ENCODE results near the gene NKX6-2.

Gene NKX6-2

GRCh38 chr10:132809232-132810140, 23.5 kb upstream of the NKX6-2 start:
- DNase-seq (ENCODE audit: low read depth) = no peak
- no peak overlapping the region for H3K4me3 ChIP-seq (ENCODE audit: low read depth, low read length)
- no peak for TF ChIP-seq MYC (IDR thresholded peaks at IDR 0.05; ENCODE audit: low read depth, low read length)
- no peak for TF ChIP-seq MAX (IDR thresholded peaks at IDR 0.05; ENCODE audit: low read depth, low read length)

- no peak overlapping the region for H3K4me3 ChIP-seq (ENCODE audit: low read depth, low read length)
- DNase-seq (ENCODE audit: low read depth) = no peak
- no peak for TF ChIP-seq POLR2A (IDR thresholded peaks at IDR 0.05; ENCODE audit: extremely low read depth, insufficient read length)
- TF ChIP-seq MAX (IDR thresholded peaks at IDR 0.05; ENCODE audit: low read depth, low read length) = no peak
- no peak for TF ChIP-seq MYC (IDR thresholded peaks at IDR 0.05; ENCODE audit: low read depth, low read length)
- no peak for TF ChIP-seq CTCF (IDR thresholded peaks at IDR 0.05; ENCODE audit: low read depth, low read length)
Observed at GRCh38 chr10:132808383-132809231, 22.7 kb upstream of the NKX6-2 start.

GRCh38 chr10:132807621-132808049, 21.7 kb upstream of the NKX6-2 start:
- no peak for DNase-seq (ENCODE audit: low read depth)
- no peak overlapping the region for H3K4me3 ChIP-seq (ENCODE audit: low read depth, low read length)
- TF ChIP-seq MAX (IDR thresholded peaks at IDR 0.05; ENCODE audit: low read depth, low read length) (no peak), CTCF (IDR thresholded peaks at IDR 0.05; ENCODE audit: low read depth, low read length) (no peak), MYC (IDR thresholded peaks at IDR 0.05; ENCODE audit: low read depth, low read length) (no peak), POLR2A (IDR thresholded peaks at IDR 0.05; ENCODE audit: extremely low read depth, insufficient read length) (no peak)

GRCh38 chr10:132806561-132807003, 20.6 kb upstream of the NKX6-2 start:
- DNase-seq (ENCODE audit: low read depth) = no peak
- H3K4me3 ChIP-seq (ENCODE audit: low read depth, low read length) = no peak overlapping the region
- TF ChIP-seq MYC (IDR thresholded peaks at IDR 0.05; ENCODE audit: low read depth, low read length) (no peak), POLR2A (IDR thresholded peaks at IDR 0.05; ENCODE audit: extremely low read depth, insufficient read length) (no peak), CTCF (IDR thresholded peaks at IDR 0.05; ENCODE audit: low read depth, low read length) (no peak), MAX (IDR thresholded peaks at IDR 0.05; ENCODE audit: low read depth, low read length) (no peak)

- TF ChIP-seq MAX (IDR thresholded peaks at IDR 0.05; ENCODE audit: low read depth, low read length) = no peak
- no peak for TF ChIP-seq MYC (IDR thresholded peaks at IDR 0.05; ENCODE audit: low read depth, low read length)
- TF ChIP-seq CTCF (IDR thresholded peaks at IDR 0.05; ENCODE audit: low read depth, low read length) = no peak
- TF ChIP-seq POLR2A (IDR thresholded peaks at IDR 0.05; ENCODE audit: extremely low read depth, insufficient read length) = no peak
- DNase-seq (ENCODE audit: low read depth) = no peak
- H3K4me3 ChIP-seq (ENCODE audit: low read depth, low read length) = no peak overlapping the region
Observed at GRCh38 chr10:132806110-132806509, 20.2 kb upstream of the NKX6-2 start.
